GM23338 (cell line): ENCODE measurements around the gene UBN1. TPM values are rescaled to one million over a fixed set of nuclear protein-coding genes. Genes with fewer than 3 reads are reported as not detected.

ENCODE experiments used
- ATAC-seq: fragments of 200-7000 bp; cut with Tn5 transposase; 3 replicates; pipeline ENCODE4 v1.9.1; 2020
- DNase-seq: peaks from one replicate; pipeline ENCODE4 v3.0.0-alpha.2; 2015; ENCODE audit warnings: low spot score
- H2AFZ ChIP-seq: fragments of 200-600 bp; sonication (generic); 2 replicates; pipeline ENCODE4 v1.8.0; 2016; ENCODE audit warnings: antibody characterized with exemption, mild to moderate bottlenecking, moderate library complexity
- H3F3A ChIP-seq: fragments of 200-600 bp; sonication (generic); replicated peaks from 2 replicates; pipeline ENCODE4 v1.8.0; 2017; ENCODE audit warnings: antibody characterized with exemption, mixed run types, low read depth
- H3K27ac ChIP-seq: fragments of 200-600 bp; sonication (generic); 2 replicates; pipeline ENCODE4 v1.6.1; 2016; ENCODE audit warnings: low read depth
- H3K27me3 ChIP-seq: fragments of 200-600 bp; sonication (generic); 2 replicates; pipeline ENCODE4 v1.8.0; 2016; ENCODE audit warnings: mild to moderate bottlenecking, mixed run types, moderate library complexity; ENCODE audit not compliant: insufficient read depth
- H3K36me3 ChIP-seq: fragments of 200-600 bp; sonication (generic); 2 replicates; pipeline ENCODE4 v1.8.0; 2016; ENCODE audit warnings: mild to moderate bottlenecking; ENCODE audit not compliant: insufficient read depth
- H3K4me1 ChIP-seq: fragments of 200-600 bp; sonication (generic); 2 replicates; pipeline ENCODE4 v1.8.0; 2016; ENCODE audit warnings: mild to moderate bottlenecking, moderate library complexity; ENCODE audit not compliant: insufficient read depth
- H3K4me2 ChIP-seq: fragments of 200-600 bp; sonication (generic); 2 replicates; pipeline ENCODE4 v1.7.1; 2017; ENCODE audit warnings: mixed run types
- H3K4me3 ChIP-seq: fragments of 200-600 bp; sonication (generic); 2 replicates; pipeline ENCODE4 v1.6.1; 2016; ENCODE audit warnings: mixed run types
- H3K79me2 ChIP-seq: fragments of 200-600 bp; sonication (generic); replicated peaks from 2 replicates; pipeline ENCODE4 v1.8.0; 2017; ENCODE audit warnings: mild to moderate bottlenecking; ENCODE audit not compliant: insufficient read depth
- H3K9me2 ChIP-seq: fragments of 200-600 bp; sonication (generic); 2 replicates; pipeline ENCODE4 v1.8.0; 2017; ENCODE audit not compliant: insufficient read depth
- H4K20me1 ChIP-seq: fragments of 200-600 bp; sonication (generic); replicated peaks from 2 replicates; pipeline ENCODE4 v1.8.0; 2017; ENCODE audit warnings: mild to moderate bottlenecking; ENCODE audit not compliant: insufficient read depth
- H3K27ac Mint-ChIP-seq: 2 replicates; pipeline ENCODE4 v1.8.0; 2020; ENCODE audit warnings: inconsistent platforms, mild to moderate bottlenecking, moderate library complexity, mixed read lengths
- H3K27me3 Mint-ChIP-seq: 3 replicates; pipeline ENCODE4 v1.8.0; 2022; ENCODE audit warnings: low read depth, mild to moderate bottlenecking, moderate library complexity, mixed read lengths, inconsistent platforms; ENCODE audit not compliant: insufficient read depth, poor library complexity
- H3K36me3 Mint-ChIP-seq: 3 replicates; pipeline ENCODE4 v1.8.0; 2021; ENCODE audit warnings: low read depth, mild to moderate bottlenecking, inconsistent platforms, moderate library complexity, mixed read lengths
- H3K4me1 Mint-ChIP-seq: 3 replicates; pipeline ENCODE4 v1.8.0; 2020; ENCODE audit warnings: mild to moderate bottlenecking, inconsistent platforms, mixed read lengths
- H3K4me3 Mint-ChIP-seq: 3 replicates; pipeline ENCODE4 v1.8.0; 2021; ENCODE audit warnings: moderate library complexity, mild to moderate bottlenecking, inconsistent platforms, mixed read lengths
- H3K9me3 Mint-ChIP-seq: 3 replicates; pipeline ENCODE4 v1.8.0; 2020; ENCODE audit warnings: moderate library complexity, mild to moderate bottlenecking, inconsistent platforms, mixed read lengths
- CREB1 ChIP-seq: fragments of 250-450 bp; sonication (Bioruptor Pico); IDR thresholded peaks from 2 replicates; pipeline ENCODE4 v1.5.0; 2020; ENCODE audit warnings: low read depth, mild to moderate bottlenecking, moderate library complexity
- EZH2 ChIP-seq: fragments of 200-600 bp; sonication (generic); IDR thresholded peaks from one replicate; pipeline ENCODE4 v1.8.0; 2017; ENCODE audit warnings: antibody characterized with exemption, mild to moderate bottlenecking, low read depth; ENCODE audit not compliant: unreplicated experiment
- EZH2phosphoT487 ChIP-seq: fragments of 200-600 bp; sonication (generic); IDR thresholded peaks from one replicate; pipeline ENCODE4 v1.8.1; 2018; ENCODE audit warnings: antibody characterized with exemption; ENCODE audit not compliant: unreplicated experiment
- JUNB ChIP-seq: IDR thresholded peaks from one replicate; pipeline ENCODE4 v1.6.1; 2016; ENCODE audit warnings: antibody characterized with exemption; ENCODE audit not compliant: unreplicated experiment
- NANOG ChIP-seq: IDR thresholded peaks from 2 replicates; pipeline ENCODE4 v1.6.1; 2016; ENCODE audit warnings: antibody characterized with exemption, borderline replicate concordance
- POLR2AphosphoS5 ChIP-seq: IDR thresholded peaks from 2 replicates; pipeline ENCODE4 v1.6.1; 2016; ENCODE audit warnings: antibody characterized with exemption, low read depth
- STAT1 ChIP-seq: IDR thresholded peaks from one replicate; pipeline ENCODE4 v1.6.1; 2016; ENCODE audit warnings: antibody characterized with exemption; ENCODE audit not compliant: unreplicated experiment
- ZNF114 ChIP-seq: fragments of 250-450 bp; sonication (Bioruptor Pico); IDR thresholded peaks from 2 replicates; pipeline ENCODE4 v1.5.0; 2020; ENCODE audit warnings: mild to moderate bottlenecking, moderate library complexity
- polyA plus RNA-seq: library from polyadenylated mRNA; unstranded; fragments of >200 nt; fragmentation: Nextera tagmentation; extraction: Ambion mirVana; gene quantifications from 2 replicates; pipeline ENCODE4 v1.2.1, GENCODE V29; 2016
- total RNA-seq: library from RNA; depleted of rRNA; stranded (reverse); fragments of >200 nt; shearing (Covaris generic); gene quantifications from 2 replicates; pipeline ENCODE4 v1.2.3, GENCODE V29; 2014
- TF ChIP-seq, protein P1 (sequence below), 2 experiments: fragments of 200-600 bp in 1 of 2; sonication (generic) in 1 of 2; conservative IDR thresholded peaks; 2 replicates each; pipeline versions ENCODE4 v1.5.1 to v1.6.1; 2016 to 2017; ENCODE audit warnings: antibody characterized with exemption in 2 of 2, low read depth in 2 of 2, mild to moderate bottlenecking in 2 of 2, moderate library complexity in 1 of 2
- TF ChIP-seq, protein P2 (sequence below): IDR thresholded peaks from one replicate; pipeline ENCODE4 v1.6.1; 2018; ENCODE audit warnings: antibody characterized with exemption; ENCODE audit not compliant: unreplicated experiment
- TF ChIP-seq, protein P3 (sequence below): IDR thresholded peaks from 2 replicates; pipeline ENCODE4 v1.6.1; 2016; ENCODE audit warnings: antibody characterized with exemption

The UBN1 gene
- total and polyA plus RNA-seq, 2 experiments from 2014 or later = 18.3 to 46.8 TPM

DNA sequence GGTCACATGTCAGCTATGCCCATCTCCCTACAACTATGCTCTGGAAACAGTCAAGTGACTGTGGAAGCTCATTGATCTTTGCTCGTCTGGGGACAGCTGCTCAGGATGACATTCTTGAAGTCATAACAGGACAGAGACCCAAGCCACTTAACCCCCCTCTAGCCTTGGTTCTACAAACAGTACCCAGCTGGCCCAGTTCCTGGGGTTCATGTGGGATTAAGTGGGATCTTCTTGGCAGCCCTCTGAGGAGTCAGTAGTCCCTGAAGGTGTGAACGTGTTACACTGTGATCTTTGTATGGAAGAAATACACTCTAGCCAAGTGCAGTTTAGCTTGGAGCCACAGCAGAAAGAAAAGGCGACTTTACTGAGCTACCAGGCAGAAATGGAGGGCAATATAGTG is 25.8 kb downstream of the UBN1 start:
- no peak overlapping the region for H3K27ac Mint-ChIP-seq
- Histone ChIP-seq H3K36me3 (peaks cover 25% of the 10 kb centered on the region), H2AFZ (no peak overlapping the region), H3K79me2 (peaks cover 14% of the 10 kb centered on the region), H3K27me3 (no peaks in the 10 kb centered on the region), H4K20me1 (peaks cover 21% of the 10 kb centered on the region), H3K9me2 (no peaks in the 10 kb centered on the region), H3K4me1 (no peaks in the 10 kb centered on the region), H3K4me2 (no peak overlapping the region), H3K4me3 (no peak overlapping the region), H3F3A (no peaks in the 10 kb centered on the region), H3K27ac (no peak overlapping the region)
- H3K4me1 Mint-ChIP-seq = no peaks in the 10 kb centered on the region
- H3K27me3 Mint-ChIP-seq = peaks cover 8% of the 10 kb centered on the region
- DNase-seq = no peak
- no peaks in the 10 kb centered on the region; the same call in 2 of the 3 replicates for H3K9me3 Mint-ChIP-seq
- TF ChIP-seq NANOG (no peak), ZNF114 (no peak), EZH2 (no peak)
- TF ChIP-seq, protein P1, sequence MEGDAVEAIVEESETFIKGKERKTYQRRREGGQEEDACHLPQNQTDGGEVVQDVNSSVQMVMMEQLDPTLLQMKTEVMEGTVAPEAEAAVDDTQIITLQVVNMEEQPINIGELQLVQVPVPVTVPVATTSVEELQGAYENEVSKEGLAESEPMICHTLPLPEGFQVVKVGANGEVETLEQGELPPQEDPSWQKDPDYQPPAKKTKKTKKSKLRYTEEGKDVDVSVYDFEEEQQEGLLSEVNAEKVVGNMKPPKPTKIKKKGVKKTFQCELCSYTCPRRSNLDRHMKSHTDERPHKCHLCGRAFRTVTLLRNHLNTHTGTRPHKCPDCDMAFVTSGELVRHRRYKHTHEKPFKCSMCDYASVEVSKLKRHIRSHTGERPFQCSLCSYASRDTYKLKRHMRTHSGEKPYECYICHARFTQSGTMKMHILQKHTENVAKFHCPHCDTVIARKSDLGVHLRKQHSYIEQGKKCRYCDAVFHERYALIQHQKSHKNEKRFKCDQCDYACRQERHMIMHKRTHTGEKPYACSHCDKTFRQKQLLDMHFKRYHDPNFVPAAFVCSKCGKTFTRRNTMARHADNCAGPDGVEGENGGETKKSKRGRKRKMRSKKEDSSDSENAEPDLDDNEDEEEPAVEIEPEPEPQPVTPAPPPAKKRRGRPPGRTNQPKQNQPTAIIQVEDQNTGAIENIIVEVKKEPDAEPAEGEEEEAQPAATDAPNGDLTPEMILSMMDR (conservative IDR thresholded peaks at IDR 0.05; ENCODE audit: low read depth in 2 of 2) = no peak
- no peak overlapping the region for H3K4me3 Mint-ChIP-seq
- H3K36me3 Mint-ChIP-seq = peaks cover 66% of the 10 kb centered on the region
- ATAC-seq = no peak

DNA sequence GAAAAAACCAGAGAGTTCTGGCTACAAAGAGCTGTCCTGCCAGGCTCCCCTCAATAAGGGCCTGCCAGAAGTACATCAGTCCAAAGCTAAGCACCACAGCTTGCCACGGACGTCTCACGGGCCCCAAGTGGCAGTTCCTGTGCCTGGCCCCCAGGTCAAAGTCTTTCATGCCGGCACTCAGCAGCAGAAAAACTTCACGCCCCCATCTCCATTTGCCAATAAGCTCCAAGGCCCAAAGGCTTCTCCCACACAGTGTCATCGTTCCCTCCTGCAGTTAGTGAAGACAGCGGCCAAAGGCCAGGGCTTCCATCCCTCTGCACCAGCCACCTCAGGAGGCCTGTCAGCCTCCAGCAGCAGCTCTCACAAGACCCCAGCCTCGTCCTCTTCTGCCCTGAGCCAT is 27.4 kb downstream of the UBN1 start:
- Histone ChIP-seq H2AFZ (no peak overlapping the region), H3F3A (0 out of 2 replicates have a peak, but pooled peaks cover 3% of the 10 kb centered on the region), H3K27ac (no peak overlapping the region), H3K36me3 (peaks cover 25% of the 10 kb centered on the region), H3K9me2 (no peaks in the 10 kb centered on the region), H3K27me3 (no peaks in the 10 kb centered on the region), H3K4me2 (no peak overlapping the region), H3K4me3 (no peak overlapping the region), H3K4me1 (no peaks in the 10 kb centered on the region), H4K20me1 (peaks cover 10% of the 10 kb centered on the region; the same call in 1 of the 2 replicates), H3K79me2 (no peaks in the 10 kb centered on the region; the same call in 1 of the 2 replicates)
- DNase-seq (no peak), ATAC-seq (no peak)
- no peak overlapping the region for H3K27ac Mint-ChIP-seq
- no peaks in the 10 kb centered on the region; the same call in 2 of the 3 replicates for H3K9me3 Mint-ChIP-seq
- no peaks in the 10 kb centered on the region for H3K4me1 Mint-ChIP-seq
- H3K27me3 Mint-ChIP-seq = peaks cover 6% of the 10 kb centered on the region
- peaks cover 65% of the 10 kb centered on the region for H3K36me3 Mint-ChIP-seq
- H3K4me3 Mint-ChIP-seq = no peak overlapping the region
- TF ChIP-seq EZH2 (no peak), CREB1 (CRISPR knock-in tag) (no peak), NANOG (no peak), JUNB (no peak), EZH2phosphoT487 (no peak), STAT1 (no peak), POLR2AphosphoS5 (no peak)
- TF ChIP-seq, protein P2, sequence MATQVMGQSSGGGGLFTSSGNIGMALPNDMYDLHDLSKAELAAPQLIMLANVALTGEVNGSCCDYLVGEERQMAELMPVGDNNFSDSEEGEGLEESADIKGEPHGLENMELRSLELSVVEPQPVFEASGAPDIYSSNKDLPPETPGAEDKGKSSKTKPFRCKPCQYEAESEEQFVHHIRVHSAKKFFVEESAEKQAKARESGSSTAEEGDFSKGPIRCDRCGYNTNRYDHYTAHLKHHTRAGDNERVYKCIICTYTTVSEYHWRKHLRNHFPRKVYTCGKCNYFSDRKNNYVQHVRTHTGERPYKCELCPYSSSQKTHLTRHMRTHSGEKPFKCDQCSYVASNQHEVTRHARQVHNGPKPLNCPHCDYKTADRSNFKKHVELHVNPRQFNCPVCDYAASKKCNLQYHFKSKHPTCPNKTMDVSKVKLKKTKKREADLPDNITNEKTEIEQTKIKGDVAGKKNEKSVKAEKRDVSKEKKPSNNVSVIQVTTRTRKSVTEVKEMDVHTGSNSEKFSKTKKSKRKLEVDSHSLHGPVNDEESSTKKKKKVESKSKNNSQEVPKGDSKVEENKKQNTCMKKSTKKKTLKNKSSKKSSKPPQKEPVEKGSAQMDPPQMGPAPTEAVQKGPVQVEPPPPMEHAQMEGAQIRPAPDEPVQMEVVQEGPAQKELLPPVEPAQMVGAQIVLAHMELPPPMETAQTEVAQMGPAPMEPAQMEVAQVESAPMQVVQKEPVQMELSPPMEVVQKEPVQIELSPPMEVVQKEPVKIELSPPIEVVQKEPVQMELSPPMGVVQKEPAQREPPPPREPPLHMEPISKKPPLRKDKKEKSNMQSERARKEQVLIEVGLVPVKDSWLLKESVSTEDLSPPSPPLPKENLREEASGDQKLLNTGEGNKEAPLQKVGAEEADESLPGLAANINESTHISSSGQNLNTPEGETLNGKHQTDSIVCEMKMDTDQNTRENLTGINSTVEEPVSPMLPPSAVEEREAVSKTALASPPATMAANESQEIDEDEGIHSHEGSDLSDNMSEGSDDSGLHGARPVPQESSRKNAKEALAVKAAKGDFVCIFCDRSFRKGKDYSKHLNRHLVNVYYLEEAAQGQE = no peak
- TF ChIP-seq, protein P3, sequence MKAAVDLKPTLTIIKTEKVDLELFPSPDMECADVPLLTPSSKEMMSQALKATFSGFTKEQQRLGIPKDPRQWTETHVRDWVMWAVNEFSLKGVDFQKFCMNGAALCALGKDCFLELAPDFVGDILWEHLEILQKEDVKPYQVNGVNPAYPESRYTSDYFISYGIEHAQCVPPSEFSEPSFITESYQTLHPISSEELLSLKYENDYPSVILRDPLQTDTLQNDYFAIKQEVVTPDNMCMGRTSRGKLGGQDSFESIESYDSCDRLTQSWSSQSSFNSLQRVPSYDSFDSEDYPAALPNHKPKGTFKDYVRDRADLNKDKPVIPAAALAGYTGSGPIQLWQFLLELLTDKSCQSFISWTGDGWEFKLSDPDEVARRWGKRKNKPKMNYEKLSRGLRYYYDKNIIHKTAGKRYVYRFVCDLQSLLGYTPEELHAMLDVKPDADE = no peak
- TF ChIP-seq, protein P1 (conservative IDR thresholded peaks at IDR 0.05; ENCODE audit: low read depth in 2 of 2) = no peak
